ENCODE data around the gene RFX1.

The RFX1 gene

GRCh38 chr19:13997631-13997962 is 8.5 kb downstream of the RFX1 start:
- peak; percentile 2 for DNase-seq (ENCODE audit: insufficient read length, low spot score)
- TF ChIP-seq POLR2AphosphoS5 (IDR thresholded peaks at IDR 0.05; ENCODE audit: low read depth, low read length) (no peak), POU2F2 (IDR thresholded peaks at IDR 0.05; ENCODE audit: low read depth, low read length) (no peak), SPI1 (IDR thresholded peaks at IDR 0.05; ENCODE audit: low read depth, low read length) (no peak), POLR2A (IDR thresholded peaks at IDR 0.05; ENCODE audit: low read depth, low read length) (no peak), PAX5 (IDR thresholded peaks at IDR 0.05; ENCODE audit: insufficient read depth, low read length, severe bottlenecking) (no peak), TAF1 (IDR thresholded peaks at IDR 0.05; ENCODE audit: low read depth, low read length) (no peak)
- no peak for FAIRE-seq

DNA sequence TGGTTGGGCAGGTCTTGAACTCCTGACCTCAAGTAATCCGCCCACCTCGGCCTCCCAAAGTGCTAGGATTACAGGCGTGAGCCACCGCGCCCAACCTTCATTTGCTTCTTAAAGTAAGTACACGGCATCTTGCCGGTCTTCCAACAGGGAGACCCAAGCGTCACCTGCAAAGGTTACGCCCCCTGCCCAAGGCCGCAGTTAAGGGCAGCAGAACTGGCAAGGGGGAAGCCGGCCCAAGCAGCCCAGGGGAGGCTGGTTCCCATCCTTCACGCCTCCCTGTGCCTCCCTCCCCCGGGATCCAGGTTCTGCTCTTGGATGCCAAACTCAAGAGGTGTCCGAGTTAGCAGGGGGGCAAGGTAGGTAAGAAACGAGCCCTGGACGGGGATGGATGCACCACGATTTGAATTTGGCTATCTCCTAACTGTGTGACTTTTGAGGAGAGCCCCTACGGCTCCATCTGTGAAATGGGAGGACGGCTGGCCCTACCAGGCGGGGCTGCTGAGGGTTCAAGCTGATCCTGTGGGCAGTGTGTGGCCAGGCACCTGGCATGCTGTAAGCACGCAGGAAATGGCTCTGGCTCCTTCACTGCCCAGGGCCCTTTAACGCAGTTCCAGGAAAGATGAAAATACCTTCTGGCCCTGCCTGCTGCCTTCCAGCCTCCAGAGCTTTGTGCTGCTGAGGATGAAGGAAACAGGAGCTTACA is 9.0 kb downstream of the RFX1 start:
- no peak for DNase-seq (ENCODE audit: insufficient read length, low spot score)
- no peak for FAIRE-seq
- TF ChIP-seq PAX5 (IDR thresholded peaks at IDR 0.05; ENCODE audit: insufficient read depth, low read length, severe bottlenecking) (no peak), TAF1 (IDR thresholded peaks at IDR 0.05; ENCODE audit: low read depth, low read length) (no peak), POLR2A (IDR thresholded peaks at IDR 0.05; ENCODE audit: low read depth, low read length) (no peak), POLR2AphosphoS5 (IDR thresholded peaks at IDR 0.05; ENCODE audit: low read depth, low read length) (no peak), POU2F2 (IDR thresholded peaks at IDR 0.05; ENCODE audit: low read depth, low read length) (no peak), SPI1 (IDR thresholded peaks at IDR 0.05; ENCODE audit: low read depth, low read length) (no peak)

DNA sequence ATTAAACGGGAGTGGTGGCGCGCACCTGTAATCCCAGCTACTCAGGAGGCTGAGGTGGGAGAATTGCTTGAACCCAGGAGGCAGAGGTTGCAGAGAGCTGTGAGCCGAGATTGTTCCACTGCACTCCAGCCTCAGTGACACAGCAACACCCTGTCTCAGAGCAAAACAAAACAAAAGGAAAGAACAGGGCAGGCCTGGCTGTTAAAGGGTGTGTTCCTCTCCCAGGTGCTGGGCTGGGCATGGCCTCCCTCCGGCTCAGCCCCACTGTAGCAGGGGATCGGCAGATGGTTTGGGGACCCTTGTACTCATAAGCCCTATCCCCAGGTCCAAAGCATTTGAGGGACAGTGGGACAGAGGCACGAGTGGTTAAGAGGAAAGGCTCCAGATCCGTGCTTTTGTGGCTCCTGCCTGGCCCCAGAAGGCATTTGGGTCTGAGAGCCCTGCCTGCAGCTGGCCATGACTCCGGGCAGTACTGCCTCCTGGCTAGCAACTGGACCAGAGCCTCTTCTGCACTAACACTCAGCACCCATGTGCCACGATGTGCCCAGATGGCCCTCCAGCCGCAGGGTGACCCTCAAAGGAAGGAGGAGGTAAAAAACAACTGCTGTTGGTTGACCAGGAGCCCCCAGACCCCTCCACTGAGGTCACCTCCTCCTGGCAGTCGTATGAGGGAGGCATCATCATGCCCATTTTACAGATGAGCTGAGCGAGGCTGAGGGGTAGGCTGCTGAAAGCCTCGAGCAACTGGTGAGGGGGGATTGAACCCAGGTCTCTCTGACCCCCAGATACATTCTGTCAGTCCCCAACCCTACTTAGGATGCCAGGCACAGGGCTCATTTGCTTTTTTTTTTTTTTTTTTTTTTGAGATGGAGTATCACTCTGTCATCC is 10.0 kb downstream of the RFX1 start:
- TF ChIP-seq POLR2A (IDR thresholded peaks at IDR 0.05; ENCODE audit: low read depth, low read length) (no peak), TAF1 (IDR thresholded peaks at IDR 0.05; ENCODE audit: low read depth, low read length) (no peak), PAX5 (IDR thresholded peaks at IDR 0.05; ENCODE audit: insufficient read depth, low read length, severe bottlenecking) (no peak), POLR2AphosphoS5 (IDR thresholded peaks at IDR 0.05; ENCODE audit: low read depth, low read length) (no peak), SPI1 (IDR thresholded peaks at IDR 0.05; ENCODE audit: low read depth, low read length) (no peak), POU2F2 (IDR thresholded peaks at IDR 0.05; ENCODE audit: low read depth, low read length) (no peak)
- peak; percentile 7 for DNase-seq (ENCODE audit: insufficient read length, low spot score)
- no peak for FAIRE-seq

- FAIRE-seq (no peak), DNase-seq (ENCODE audit: insufficient read length, low spot score) (peak; percentile 2)
- no peak for TF ChIP-seq PAX5 (IDR thresholded peaks at IDR 0.05; ENCODE audit: insufficient read depth, low read length, severe bottlenecking)
- TF ChIP-seq POLR2AphosphoS5 (IDR thresholded peaks at IDR 0.05; ENCODE audit: low read depth, low read length) = no peak
- no peak for TF ChIP-seq SPI1 (IDR thresholded peaks at IDR 0.05; ENCODE audit: low read depth, low read length)
- TF ChIP-seq POLR2A (IDR thresholded peaks at IDR 0.05; ENCODE audit: low read depth, low read length) = no peak
- no peak for TF ChIP-seq POU2F2 (IDR thresholded peaks at IDR 0.05; ENCODE audit: low read depth, low read length)
- no peak for TF ChIP-seq TAF1 (IDR thresholded peaks at IDR 0.05; ENCODE audit: low read depth, low read length)
Observed at GRCh38 chr19:13995017-13995728, 10.9 kb downstream of the RFX1 start.

DNA sequence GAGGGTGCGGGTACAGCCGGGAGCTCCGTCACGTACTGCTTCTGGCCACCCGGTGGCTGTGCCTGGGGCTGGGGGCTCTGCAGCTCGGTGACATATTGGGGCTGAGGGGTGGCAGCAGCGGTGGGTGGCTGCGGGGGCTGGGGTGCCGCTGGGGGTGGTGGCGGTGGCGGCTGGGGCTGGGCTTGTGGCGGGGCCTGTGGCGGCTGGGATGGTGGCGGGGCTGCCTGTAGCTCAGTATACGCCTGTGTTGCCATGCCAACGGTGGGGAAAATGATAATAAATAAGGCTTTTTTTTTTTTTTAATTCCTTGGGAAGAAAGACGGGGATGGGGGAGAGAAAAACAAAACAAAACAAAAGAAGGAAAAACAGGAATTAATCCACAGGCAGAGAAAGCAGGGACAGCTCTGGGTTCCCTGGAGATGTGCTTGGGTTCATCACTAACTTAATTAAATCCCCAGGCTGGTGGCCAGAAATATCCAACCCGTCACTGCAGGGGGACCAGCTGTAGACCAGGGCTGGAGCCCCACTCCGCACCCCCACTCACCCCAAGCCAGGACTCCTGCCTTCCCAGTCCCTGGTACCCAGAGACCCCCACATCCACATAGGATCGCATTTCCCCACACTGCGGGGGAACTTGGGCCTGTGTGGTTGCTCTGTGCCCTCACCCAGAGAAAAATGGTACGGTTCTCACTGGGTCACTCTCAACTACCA is 12.4 kb downstream of the RFX1 start:
- DNase-seq (ENCODE audit: insufficient read length, low spot score) = no peak
- no peak for FAIRE-seq
- no peak for TF ChIP-seq POU2F2 (IDR thresholded peaks at IDR 0.05; ENCODE audit: low read depth, low read length)
- no peak for TF ChIP-seq PAX5 (IDR thresholded peaks at IDR 0.05; ENCODE audit: insufficient read depth, low read length, severe bottlenecking)

- FAIRE-seq = no peak
- DNase-seq (ENCODE audit: insufficient read length, low spot score) = no peak
- TF ChIP-seq POLR2A (IDR thresholded peaks at IDR 0.05; ENCODE audit: low read depth, low read length) (no peak), PAX5 (IDR thresholded peaks at IDR 0.05; ENCODE audit: insufficient read depth, low read length, severe bottlenecking) (no peak), TAF1 (IDR thresholded peaks at IDR 0.05; ENCODE audit: low read depth, low read length) (no peak), POLR2AphosphoS5 (IDR thresholded peaks at IDR 0.05; ENCODE audit: low read depth, low read length) (no peak), POU2F2 (IDR thresholded peaks at IDR 0.05; ENCODE audit: low read depth, low read length) (no peak), SPI1 (IDR thresholded peaks at IDR 0.05; ENCODE audit: low read depth, low read length) (no peak)
Observed at GRCh38 chr19:13992025-13992424, 14.1 kb downstream of the RFX1 start.

DNA sequence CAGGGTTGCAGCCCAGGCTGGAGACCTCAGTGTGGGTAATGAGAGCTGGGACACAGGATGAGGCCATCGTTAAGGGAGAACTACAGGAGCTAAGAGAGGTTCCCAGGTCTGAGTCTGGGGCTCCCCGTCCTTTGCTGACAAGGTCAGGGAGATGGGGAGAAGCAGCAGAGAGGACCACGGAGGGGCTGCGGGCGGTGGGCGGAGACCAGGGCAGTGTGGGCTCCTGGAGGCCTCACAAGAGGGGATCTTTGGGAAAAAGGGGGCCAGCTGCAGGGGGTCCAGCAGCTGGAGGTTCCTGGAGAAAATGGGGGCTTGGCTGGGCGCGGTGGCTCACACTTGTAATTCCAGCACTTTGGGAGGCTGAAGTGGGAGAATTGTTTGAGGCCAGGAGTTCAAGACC is 16.0 kb downstream of the RFX1 start:
- DNase-seq (ENCODE audit: insufficient read length, low spot score) (no peak), FAIRE-seq (no peak)
- no peak for TF ChIP-seq POU2F2 (IDR thresholded peaks at IDR 0.05; ENCODE audit: low read depth, low read length)
- no peak for TF ChIP-seq POLR2A (IDR thresholded peaks at IDR 0.05; ENCODE audit: low read depth, low read length)
- TF ChIP-seq SPI1 (IDR thresholded peaks at IDR 0.05; ENCODE audit: low read depth, low read length) = no peak
- TF ChIP-seq PAX5 (IDR thresholded peaks at IDR 0.05; ENCODE audit: insufficient read depth, low read length, severe bottlenecking) = no peak
- TF ChIP-seq TAF1 (IDR thresholded peaks at IDR 0.05; ENCODE audit: low read depth, low read length) = no peak
- no peak for TF ChIP-seq POLR2AphosphoS5 (IDR thresholded peaks at IDR 0.05; ENCODE audit: low read depth, low read length)

- no peak for FAIRE-seq
- DNase-seq (ENCODE audit: insufficient read length, low spot score) = no peak
- no peak for TF ChIP-seq SPI1 (IDR thresholded peaks at IDR 0.05; ENCODE audit: low read depth, low read length)
- TF ChIP-seq POLR2A (IDR thresholded peaks at IDR 0.05; ENCODE audit: low read depth, low read length) = no peak
- no peak for TF ChIP-seq PAX5 (IDR thresholded peaks at IDR 0.05; ENCODE audit: insufficient read depth, low read length, severe bottlenecking)
- TF ChIP-seq POLR2AphosphoS5 (IDR thresholded peaks at IDR 0.05; ENCODE audit: low read depth, low read length) = no peak
- TF ChIP-seq TAF1 (IDR thresholded peaks at IDR 0.05; ENCODE audit: low read depth, low read length) = no peak
- TF ChIP-seq POU2F2 (IDR thresholded peaks at IDR 0.05; ENCODE audit: low read depth, low read length) = no peak
Observed at GRCh38 chr19:13989487-13989886, 16.6 kb downstream of the RFX1 start.
